Central memory CD4-positive, alpha-beta T cell (primary cell): ENCODE measurements around the gene NFKBIE.
"Not testable (repeated sequence)": the region's sequence is repeated elsewhere in the genome, so short reads cannot be mapped to it uniquely, and the experiment has no call there.

Experiments
- DNase-seq: peaks from one replicate; pipeline ENCODE4 v3.0.0; 2022

Gene NFKBIE

DNA sequence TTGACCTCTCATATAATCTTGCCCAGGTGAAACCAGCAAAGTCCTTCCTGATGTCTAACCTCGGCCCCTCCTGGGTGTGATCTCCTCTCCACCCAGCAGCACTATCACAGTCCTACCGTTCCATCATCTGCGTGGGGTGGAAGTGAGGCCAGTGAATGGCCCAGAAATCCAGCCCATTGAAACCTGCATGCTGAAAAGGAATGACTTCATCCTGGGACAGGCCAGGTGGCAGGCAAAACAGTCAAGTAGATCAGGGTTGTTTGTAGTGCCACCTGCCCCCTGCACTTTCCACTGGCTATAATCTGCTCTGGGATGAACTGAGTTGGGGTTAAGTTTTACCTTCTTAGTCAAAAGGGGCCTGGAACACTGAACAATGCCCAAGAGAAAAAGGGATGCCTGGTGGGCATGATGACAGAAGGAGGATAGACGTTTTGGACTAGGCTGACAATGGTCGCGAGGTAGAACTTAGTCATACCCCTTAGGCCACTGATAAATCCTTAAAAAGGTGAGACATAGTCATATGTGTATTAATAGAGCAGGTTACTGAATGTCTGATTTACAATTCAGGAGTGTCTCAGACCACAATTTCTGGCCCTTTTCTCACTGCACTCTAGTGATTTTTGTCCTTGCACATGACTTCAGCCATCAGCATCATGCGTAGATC is 26.5 kb downstream of the NFKBIE start:
- no peak for DNase-seq

DNA sequence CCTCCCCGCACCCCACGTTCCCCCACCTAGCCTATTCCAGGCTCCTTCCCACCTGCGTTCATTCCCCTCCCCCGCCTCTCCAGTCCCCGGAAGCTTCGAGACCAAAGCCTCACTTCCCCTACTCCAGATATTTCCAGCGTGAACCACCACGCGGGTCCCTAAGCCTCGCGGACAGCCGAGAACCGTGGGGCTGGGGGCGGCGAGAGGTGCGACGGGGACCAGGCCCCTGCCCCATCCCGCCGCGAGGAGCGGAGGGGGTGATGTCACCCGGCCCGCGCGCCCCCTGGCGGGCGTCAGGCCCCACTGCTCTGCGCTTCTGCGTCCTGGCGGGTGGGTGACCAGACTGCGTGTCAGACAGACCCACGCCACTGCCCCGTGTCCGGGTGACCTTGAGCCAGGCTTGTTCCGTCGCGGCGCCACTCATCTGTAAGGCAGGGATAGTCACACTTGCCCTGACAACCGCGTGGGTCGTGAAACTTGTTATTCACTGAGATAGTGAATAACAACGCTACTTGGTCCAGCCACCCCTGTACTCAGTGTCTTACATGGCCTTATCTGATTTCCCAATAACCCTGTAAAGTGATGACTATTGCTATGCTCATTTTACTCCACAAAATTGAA is 27.4 kb downstream of the NFKBIE start:
- peak; percentile 73 for DNase-seq

DNA sequence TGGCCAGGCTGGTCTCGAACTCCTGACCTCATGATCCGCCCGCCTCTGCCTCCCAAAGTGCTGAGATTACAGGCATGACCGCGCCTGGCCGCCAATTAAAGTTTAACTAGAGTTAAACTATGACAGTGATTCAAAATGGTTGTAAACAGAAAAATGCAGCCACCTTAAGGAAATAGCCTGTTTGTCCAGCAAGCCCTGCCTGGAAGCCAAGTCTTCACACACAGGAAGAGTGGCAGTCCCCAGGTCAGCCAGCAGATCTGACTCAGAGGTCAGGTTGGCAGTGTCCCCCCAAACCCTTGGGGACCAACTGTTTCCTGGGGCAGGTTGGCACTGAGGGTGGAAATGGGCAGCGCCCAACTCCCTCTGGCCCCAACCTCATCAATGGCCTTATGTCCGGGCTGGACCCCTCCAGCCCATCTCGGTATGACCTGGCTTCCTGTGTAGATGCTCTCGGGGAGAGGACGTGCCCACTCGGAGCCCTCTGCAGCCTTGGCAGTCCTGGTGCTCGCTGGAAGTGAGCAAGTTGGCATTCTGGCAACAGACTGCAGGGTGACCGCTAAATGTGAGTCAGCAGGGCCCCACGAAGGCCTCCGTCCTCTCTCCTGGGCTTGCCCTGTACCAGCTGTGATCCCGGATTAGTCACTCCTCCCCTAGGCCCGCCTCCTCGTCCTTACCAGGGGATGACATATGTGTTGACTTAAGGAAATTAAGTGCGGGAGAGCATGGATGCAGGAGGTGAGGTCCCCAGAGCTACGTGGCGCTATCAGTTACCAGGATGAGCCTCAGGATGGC is 28.1 kb downstream of the NFKBIE start:
- peak; percentile 43 for DNase-seq

DNA sequence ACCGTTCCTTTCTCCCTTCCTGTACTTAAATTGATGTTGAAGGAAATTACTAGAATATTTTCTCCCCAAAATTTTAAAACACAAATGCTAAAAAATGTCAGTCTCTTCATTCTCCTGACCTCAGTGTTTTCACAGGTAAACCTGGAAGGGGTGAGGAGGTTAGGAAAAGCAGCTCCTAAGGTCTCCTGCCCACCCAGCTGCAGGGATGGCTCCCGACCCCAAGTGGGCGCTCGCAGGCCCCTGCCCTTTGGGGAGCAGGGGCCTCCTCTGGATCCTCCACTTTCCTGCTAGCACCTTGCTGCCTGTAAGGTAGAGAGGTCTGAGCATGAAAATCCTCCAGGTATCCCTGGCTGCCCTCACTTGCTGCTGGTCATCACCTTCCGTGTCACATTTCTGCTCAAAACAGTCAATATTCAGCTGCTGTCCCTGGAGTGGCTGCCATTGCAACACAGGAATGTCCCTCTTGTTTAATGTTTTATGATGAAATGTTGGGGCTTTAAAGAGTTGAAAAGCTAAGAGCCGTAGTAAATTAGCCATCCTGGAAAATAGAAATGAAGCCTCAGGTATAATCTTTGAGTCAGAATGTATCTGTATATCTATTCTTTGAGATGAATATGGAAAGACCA is 29.3 kb downstream of the NFKBIE start:
- no peak for DNase-seq

DNA sequence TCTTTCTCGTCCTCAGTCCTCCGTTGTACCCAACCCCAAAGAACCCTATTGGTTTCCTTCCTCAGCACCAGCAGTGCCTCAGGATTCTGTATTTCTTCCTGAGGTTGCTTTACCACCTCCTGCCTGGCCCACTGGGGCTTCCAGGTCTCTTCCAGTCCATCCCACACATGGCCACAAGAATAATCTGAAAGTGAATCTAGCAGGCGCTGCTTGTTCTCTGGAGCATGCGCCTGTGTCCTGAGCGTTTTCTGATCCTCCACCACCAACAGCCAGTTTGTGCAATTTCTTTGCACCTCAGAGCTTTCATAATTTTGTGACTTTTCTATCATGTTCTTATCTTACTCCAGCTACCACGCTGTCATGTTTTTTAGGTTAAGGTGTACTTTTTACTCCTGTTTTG is 30.1 kb downstream of the NFKBIE start:
- DNase-seq = no peak

DNA sequence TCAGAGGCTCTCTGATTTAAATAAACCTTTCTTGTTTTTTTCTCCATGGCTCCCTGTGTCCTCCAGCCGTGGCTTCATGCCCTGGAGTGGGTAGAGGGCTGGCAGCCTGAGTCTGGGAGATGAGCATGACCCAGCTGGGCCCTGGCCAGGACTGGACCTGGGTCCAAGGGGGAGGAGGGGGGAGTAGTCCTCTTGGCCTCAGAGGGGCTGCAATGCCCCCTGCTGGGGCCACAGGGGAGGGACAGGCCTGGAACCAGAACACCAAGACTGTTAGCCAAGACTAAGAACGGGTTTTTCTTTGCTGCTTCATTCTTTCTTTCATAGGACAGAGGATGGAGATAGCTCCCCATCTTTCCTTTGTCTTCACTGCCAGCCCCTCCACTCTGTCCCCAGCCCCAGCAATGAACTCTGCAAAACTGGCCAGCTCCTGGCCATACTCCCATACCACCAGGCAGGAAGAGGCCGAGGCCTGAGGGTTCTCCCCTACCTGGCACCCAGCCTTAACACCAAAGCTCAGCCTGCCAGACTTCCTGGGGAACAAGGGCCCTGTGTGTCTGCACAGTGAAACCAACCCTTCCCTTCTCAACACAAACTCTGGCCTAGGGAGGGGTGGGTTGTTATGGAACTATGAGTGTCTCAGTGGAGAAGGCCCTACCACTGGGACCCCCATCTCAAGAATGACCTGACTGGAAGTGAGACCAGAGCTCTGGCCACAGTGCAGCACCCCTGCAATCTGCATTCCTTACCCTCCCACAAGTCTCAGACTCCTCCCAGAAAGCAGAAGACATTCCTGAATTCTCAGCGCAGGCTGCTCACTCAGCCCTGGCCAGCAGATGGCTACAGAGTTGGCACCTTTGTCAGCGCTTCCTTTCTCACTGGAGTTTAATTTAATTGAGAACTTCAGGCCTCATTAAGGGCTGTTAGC is 31.0 kb downstream of the NFKBIE start:
- DNase-seq = no peak

DNA sequence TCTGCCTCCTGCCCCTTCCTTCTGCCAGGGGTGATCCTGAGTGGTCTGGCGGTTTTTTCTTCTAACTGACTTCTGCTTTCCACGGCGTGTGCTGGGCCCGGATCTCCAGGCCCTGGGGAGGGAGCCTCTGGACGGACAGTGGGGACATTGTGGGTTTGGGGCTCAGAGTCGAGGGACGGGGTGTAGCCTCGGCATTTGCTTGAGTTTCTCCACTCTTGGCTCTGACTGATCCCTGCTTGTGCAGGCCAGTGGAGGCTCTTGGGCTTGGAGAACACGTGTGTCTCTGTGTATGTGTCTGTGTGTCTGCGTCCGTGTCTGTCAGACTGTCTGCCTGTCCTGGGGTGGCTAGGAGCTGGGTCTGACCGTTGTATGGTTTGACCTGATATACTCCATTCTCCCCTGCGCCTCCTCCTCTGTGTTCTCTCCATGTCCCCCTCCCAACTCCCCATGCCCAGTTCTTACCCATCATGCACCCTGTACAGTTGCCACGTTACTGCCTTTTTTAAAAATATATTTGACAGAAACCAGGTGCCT is 31.7 kb downstream of the NFKBIE start:
- DNase-seq = no peak

DNA sequence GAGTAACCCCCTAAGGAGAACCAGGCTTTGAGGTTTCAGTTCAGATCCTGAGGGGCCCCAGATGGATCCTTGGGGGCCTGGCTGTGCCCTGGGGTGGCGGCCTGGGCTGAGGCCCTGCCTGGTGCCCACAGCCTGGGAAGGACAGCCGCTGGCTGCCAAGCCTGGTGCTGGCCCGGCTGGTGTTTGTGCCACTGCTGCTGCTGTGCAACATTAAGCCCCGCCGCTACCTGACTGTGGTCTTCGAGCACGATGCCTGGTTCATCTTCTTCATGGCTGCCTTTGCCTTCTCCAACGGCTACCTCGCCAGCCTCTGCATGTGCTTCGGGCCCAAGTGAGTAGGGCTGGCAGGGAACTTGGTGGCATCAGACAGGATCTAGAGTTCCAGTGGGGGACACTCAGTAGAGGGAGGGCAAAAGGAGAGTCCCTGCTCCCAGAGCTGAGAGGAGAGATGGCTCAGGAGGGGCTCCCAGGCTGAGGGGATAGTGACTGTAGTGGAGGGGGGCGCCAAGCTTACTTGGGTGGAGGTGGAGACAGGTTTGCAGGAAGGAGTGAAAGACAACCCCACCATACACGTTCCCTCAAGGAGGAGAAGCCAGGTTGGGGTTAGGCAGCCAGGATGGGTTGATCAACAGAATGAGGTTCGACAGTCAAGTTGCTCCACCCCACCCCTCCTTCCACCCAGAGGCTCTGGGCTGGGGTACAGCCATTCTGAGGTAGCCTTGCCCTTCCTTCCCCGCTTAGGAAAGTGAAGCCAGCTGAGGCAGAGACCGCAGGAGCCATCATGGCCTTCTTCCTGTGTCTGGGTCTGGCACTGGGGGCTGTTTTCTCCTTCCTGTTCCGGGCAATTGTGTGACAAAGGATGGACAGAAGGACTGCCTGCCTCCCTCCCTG is 32.4 kb downstream of the NFKBIE start:
- DNase-seq = no peak

DNA sequence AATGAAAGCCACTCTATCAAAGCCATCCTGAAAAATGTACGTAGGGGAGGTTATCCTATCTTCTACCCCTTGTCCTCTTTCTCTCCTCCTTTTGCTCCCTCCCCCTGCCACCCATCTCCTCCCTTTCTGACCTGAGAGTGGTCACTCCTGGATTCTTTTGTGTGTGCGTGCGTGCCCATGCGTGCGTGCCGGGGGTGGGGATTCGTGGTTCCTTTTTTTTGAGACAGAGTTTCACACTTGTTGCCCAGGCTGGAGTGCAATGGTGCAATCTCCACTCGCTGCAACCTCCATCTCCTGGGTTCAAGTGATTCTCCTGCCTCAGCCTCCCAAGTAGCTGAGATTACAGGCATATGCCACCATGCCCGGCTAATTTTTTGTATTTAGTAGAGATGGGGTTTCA is 33.9 kb downstream of the NFKBIE start:
- not testable (repeated sequence) for DNase-seq

DNA sequence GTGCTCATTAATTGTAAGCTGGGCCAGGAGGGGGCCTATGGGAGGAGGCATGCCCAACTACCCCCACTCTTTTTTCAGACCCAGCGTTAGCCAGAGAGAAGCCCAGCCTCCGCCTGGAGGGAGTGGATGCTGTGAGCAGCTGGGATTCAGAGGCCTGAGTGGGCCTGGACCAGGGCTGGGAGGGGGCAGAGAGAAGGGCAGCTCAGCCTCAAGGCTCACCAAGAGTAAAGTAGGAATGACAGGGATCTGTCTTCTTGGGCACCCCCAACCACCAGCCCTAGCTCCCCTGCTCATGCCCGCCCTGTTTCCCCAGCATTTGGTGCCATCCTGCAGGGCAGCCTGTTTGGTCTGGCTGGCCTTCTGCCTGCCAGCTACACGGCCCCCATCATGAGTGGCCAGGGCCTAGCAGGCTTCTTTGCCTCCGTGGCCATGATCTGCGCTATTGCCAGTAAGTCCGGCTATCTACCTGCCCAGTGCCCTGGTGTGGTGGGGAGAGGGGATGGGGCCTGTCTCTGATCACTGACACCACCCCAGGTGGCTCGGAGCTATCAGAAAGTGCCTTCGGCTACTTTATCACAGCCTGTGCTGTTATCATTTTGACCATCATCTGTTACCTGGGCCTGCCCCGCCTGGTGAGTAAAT is 35.2 kb downstream of the NFKBIE start:
- DNase-seq = no peak

DNA sequence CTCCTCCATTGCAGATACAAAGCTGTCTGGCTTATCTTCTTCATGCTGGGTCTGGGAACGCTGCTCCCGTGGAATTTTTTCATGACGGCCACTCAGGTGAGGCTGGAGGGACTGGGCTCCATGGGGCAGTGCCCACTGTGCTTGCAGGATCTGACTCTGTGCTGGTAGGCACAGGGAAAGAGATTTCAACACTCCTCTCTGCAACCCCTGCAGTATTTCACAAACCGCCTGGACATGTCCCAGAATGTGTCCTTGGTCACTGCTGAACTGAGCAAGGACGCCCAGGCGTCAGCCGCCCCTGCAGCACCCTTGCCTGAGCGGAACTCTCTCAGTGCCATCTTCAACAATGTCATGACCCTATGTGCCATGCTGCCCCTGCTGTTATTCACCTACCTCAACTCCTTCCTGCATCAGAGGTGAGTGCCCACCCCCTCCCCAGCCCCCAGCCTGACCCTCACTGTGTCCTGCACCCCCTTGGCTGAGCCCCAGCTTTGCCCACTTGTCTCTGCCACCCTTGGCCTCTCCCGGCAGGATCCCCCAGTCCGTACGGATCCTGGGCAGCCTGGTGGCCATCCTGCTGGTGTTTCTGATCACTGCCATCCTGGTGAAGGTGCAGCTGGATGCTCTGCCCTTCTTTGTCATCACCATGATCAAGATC is 35.8 kb downstream of the NFKBIE start:
- DNase-seq = no peak

DNA sequence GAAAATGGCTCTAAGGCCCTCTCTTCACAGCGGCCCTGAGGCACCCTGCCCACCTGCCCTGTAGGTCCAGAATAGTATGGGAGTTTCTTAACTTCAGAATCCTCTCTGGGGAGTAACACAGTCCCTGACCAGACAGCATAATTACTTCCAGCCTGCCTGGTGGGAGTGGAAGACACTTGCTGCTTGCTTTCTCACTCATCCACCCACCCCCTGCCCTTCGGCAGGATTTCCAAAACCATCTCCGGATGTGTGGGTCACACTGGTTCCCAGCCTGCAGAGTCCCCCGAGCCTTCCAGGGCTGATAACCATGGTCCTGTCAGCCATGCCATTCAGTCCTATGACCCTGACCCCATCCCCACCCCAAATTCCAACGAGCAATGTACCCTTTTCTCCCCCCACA is 36.5 kb downstream of the NFKBIE start:
- DNase-seq = no peak

DNA sequence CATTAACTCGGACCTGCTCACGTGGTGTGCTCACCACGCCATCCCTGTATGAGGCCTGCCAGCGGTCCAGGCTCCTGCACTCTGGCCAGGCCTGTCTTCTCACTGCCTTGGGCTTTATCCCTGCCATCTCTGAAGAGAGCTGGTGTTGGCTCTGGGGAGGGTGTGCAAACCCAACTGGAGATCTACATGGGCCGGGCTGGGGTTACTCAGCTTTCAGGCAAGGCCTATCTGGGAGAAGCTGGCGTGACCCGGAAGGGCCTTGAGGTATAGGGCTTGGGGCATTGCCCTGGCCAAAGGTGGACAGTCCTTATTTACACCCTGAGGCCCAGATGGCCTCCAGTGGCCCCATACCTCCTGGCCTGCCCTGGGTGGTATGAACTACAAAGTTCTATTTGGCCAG is 36.9 kb downstream of the NFKBIE start:
- DNase-seq = no peak

DNA sequence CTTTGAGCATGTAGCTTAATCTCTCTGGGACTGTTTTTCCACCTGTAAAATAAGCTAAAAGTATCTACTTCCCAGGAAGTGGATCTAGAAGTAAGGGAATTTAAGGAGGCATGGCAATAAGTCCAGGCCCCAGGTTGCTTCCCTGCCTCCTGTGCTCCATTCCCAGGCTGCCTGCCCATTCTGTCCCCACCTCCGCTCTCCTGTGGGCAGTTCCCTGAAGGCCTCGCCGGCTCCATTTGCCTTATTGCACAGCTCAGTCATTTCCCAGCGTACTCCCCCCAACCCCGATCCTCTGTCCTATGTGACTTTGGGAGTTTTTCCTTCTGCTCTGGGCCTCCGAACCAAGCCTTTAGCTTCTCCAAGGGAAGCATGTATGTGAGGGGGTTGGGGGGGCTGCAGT is 37.3 kb downstream of the NFKBIE start:
- DNase-seq = no peak

DNA sequence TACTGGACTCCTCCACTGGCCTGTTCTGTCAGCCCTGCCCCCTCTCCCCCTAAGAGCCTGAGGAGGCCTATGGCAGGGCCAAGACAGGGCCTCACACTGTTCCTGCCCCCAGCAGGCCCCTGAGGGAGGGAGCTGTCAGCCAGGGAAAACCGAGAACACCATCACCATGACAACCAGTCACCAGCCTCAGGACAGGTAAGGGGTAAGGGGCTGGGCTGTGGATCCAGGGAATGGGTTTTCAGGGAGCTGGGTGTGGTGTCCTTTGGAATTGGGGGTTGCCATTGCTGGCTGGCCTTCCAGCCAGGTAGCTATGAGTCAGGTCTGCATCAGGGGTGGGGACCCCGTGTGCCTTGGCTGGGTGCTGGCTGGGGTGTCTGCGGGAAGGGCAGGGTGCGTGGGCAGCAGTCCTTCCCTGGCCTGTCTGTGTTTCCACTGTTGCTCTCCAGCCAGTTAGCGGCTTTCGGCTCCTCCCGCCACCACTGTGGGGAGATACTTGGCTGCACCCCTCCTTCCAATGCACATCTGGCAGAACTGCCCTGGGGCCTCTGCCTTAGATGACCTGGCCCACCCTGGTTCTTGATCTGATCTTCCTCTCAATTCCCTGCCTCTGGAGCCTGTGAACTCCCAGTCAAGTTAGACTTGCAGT is 38.1 kb downstream of the NFKBIE start:
- DNase-seq = no peak

DNA sequence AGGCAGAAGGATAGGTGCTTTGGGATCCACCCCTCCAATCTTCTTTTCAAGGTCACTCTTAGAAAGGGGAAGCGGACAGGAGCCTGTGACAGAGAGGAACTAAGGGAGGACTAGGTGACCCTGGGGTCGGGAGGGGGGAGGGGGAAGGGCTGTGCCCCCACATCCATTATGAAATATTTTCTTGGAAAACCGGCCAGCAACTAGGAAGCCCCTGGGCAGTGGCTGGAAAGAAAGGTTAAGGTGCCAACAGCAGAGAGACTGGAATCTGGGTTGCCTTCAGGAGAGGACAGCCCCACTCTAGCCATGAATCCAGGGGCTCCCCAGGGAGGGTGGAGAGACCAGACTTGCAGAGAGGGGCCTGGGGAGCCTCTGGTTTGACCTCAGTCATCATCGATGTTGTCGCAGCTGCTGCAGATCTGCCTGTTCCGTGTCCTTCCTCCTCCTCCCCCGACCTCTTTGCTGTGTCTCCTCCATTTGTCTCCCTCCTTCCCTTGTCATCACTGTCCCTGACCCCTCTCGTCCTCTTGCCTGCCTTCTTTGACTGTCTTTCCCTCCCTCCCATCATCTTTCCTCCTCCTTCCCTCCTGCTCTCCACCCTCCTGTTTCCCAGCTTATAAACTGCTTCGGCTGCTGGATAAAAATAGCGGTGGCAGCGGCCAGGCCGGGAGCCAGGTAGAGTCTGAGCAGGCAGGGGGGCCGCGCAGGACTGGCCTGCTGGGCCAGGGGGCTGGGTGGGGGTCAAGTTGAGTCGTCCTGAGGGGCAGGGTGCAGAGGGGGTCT is 38.8 kb downstream of the NFKBIE start:
- no peak for DNase-seq

DNA sequence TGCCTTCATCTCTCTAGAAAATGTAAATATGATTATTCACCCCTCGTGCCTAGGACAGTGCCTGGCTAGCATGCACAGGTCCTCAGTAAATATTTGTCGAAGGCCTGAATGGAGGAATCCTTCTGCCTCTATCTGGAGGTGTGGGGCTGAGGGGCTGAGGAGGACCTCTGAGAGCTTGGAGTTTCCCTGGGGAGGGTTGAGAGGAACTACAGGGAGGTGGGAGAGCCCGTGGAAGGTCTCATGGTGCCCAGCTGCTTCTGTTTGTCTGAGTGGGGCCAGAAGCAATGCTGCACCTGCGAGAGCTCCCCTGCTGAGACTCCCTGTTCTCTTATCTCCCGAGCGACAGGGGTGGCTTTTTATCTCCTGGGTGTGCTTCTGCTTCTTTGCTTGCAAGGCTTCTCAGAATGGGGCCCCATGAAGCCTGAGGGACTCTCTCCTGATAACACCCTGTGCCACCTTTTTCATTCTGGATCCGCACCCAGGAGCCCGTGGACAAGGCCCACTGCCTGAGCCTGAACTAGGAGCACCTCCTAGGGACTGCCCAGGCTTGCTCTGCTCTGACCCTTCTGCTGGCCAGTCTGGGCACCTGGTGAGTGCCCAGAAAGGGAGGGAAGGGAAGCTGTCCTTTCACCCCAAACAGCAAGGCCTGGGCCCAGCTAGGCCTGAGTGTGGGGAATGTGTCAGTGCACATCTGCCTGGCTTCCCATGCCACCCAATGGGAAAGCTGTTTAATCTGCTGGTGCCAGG is 39.6 kb downstream of the NFKBIE start:
- no peak for DNase-seq

DNA sequence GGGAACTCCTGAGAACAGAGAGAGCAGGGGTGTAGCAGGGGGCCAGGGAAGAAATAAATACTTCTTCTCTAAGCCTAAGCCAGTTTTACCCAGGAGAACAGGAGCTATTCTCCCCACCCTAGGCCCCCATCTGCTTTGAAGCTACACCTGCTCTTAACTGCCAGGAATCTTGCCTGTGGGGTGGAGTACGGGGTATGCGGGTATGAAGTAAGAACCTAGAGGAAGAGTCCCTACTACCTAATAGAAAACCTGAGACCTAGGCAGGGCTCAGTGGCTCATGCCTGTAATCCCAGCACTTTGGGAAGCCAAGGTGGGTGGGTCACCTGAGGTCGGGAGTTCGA is 40.4 kb downstream of the NFKBIE start:
- no peak for DNase-seq
